OCI-LY7 (cell line): ENCODE results near the gene POU6F2.

Experiments
- CTCF ChIP-seq: fragments of 200-600 bp; sonication (generic); conservative IDR thresholded peaks from 2 replicates; pipeline ENCODE4 v1.5.1; 2014; ENCODE audit warnings: mild to moderate bottlenecking, antibody characterized with exemption, low read length, moderate library complexity, mixed read lengths
- EZH2phosphoT487 ChIP-seq: fragments of 200-600 bp; sonication (generic); IDR thresholded peaks from 2 replicates; pipeline ENCODE4 v1.6.1; 2018; ENCODE audit warnings: low read depth, borderline replicate concordance, mild to moderate bottlenecking, mixed run types, antibody characterized with exemption, low read length, moderate library complexity, mixed read lengths

GRCh38 chr7:39056153-39056552 is 78.4 kb downstream of the POU6F2 start:
- TF ChIP-seq CTCF: no peak
- no peak for TF ChIP-seq EZH2phosphoT487
